ENCODE results near the gene TIMM23B. TPM values are rescaled to one million over a fixed set of nuclear protein-coding genes. Genes with fewer than 3 reads are reported as not detected.
"Not testable (repeated sequence)": the region's sequence is repeated elsewhere in the genome, so short reads cannot be mapped to it uniquely, and the experiment has no call there.

The TIMM23B gene
- total RNA-seq, 1 experiment from 2014 or later, result 19.2 TPM

DNA sequence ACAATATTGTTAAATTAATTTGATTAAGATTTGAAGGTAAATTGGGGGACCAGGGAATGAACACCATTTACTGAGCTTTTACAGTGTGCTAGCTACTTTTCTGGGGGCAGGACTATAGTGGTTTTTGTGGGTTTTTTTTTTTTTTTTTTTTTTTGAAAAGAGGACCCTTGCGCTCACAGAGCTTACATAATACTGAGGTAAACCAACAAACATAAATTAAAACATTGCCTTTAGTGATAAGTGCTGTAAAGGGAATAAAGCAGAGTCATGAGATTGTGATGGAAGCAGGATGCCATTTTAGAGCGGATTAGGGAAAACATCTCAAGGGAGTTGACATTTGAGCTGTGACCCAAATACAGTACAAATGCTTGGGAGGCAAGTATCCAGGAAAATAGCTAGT, 1.8 kb downstream of the TIMM23B start:
- not testable (repeated sequence) for H3K4me3 ChIP-seq; H3K9me3 ChIP-seq (replicated peaks); DNase-seq (ENCODE audit: low read depth in 1 of 2, low spot score in 2 of 2); H3K4me1 ChIP-seq (replicated peaks); H3K27ac ChIP-seq; H3K27me3 ChIP-seq (replicated peaks)
- H3K36me3 ChIP-seq, result peaks cover 10% of the 10 kb centered on the region

DNA sequence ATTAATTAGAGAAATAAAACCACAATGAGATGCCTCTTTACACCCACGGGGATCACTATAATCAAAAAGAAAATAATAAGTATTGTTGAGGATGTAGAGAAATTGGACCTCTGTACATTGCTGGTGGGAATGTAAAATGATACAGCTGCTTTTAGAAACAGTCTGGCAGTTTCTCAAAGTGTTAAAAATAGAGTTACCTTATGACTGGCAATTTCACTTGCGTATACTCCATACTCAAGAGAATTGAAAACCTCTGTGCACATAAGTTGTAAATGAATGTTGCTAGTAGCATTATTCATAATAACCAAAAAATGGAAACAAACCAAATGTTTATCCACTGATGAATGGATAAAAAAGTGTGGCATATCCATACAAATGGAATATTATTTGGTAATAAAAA, 6.3 kb downstream of the TIMM23B start:
- H3K9me3 ChIP-seq (replicated peaks); DNase-seq (ENCODE audit: low read depth in 1 of 2, low spot score in 2 of 2); H3K27me3 ChIP-seq (replicated peaks); H3K27ac ChIP-seq; H3K4me1 ChIP-seq (replicated peaks); H3K4me3 ChIP-seq: not testable (repeated sequence)
- peaks cover 10% of the 10 kb centered on the region for H3K36me3 ChIP-seq

DNA sequence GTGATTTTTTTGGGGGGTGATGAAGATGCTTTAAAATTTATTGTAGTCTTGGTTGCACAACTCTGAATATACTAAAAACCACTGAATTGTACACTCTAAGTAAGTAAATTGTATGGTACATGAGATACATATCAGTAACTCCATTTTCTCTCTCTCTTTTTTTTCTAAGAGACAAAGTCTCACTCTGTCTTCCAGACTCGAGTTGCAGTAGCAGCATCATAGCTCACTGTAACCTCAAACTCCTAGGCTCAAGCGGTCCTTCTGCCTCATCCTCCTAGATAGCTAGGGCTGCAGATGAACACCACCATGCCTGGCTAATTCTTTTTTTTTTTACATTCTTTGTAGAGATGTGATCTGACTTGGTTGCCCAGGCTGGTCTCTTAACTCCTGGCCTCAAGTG, 6.9 kb downstream of the TIMM23B start:
- not testable (repeated sequence) for H3K9me3 ChIP-seq (replicated peaks); H3K4me1 ChIP-seq (replicated peaks); H3K36me3 ChIP-seq; DNase-seq (ENCODE audit: low read depth in 1 of 2, low spot score in 2 of 2); H3K27me3 ChIP-seq (replicated peaks); H3K27ac ChIP-seq; H3K4me3 ChIP-seq

DNA sequence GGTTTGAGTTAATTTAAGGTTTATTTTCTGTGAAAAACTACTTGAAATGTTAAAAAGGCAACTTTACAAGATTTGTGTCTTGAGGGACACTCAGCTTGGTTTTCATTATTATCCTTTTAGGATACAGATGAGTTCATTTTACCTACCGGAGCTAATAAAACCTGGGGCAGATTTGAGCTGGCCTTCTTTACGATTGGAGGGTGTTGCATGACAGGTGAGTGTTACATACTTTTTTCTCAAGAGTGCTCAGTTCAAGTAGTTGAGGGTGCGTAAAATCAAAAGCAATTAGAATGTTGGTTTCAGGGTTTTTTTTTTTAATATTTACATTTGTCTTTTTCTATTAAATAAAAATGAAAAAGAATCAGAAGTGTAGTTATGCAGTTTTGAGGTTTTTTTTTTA, 10.2 kb downstream of the TIMM23B start:
- not testable (repeated sequence) for H3K27me3 ChIP-seq (replicated peaks); H3K9me3 ChIP-seq (replicated peaks); H3K4me1 ChIP-seq (replicated peaks); H3K27ac ChIP-seq; H3K4me3 ChIP-seq; DNase-seq (ENCODE audit: low read depth in 1 of 2, low spot score in 2 of 2); H3K36me3 ChIP-seq

DNA sequence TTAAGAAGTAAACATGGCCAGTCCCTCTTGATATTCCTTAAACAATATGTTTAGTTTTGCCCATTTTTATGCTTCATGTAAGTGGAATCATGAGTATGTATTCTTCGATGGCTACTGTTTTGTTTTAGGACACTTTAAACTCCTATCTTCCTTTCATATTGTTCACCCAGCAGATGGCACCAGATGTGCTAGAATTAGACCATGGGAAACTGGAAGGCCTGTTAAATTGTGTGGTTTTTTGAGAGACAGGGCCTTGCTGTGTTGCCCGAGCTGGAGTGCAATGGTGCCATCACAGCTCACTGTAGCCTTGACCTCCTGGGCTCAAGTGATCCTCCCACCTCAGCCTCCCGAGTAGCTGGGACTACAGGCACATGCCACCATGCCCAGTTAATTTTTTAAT, 11.3 kb downstream of the TIMM23B start:
- H3K9me3 ChIP-seq (replicated peaks); H3K36me3 ChIP-seq; H3K27ac ChIP-seq; H3K4me3 ChIP-seq; H3K4me1 ChIP-seq (replicated peaks); H3K27me3 ChIP-seq (replicated peaks); DNase-seq (ENCODE audit: low read depth in 1 of 2, low spot score in 2 of 2): not testable (repeated sequence)

DNA sequence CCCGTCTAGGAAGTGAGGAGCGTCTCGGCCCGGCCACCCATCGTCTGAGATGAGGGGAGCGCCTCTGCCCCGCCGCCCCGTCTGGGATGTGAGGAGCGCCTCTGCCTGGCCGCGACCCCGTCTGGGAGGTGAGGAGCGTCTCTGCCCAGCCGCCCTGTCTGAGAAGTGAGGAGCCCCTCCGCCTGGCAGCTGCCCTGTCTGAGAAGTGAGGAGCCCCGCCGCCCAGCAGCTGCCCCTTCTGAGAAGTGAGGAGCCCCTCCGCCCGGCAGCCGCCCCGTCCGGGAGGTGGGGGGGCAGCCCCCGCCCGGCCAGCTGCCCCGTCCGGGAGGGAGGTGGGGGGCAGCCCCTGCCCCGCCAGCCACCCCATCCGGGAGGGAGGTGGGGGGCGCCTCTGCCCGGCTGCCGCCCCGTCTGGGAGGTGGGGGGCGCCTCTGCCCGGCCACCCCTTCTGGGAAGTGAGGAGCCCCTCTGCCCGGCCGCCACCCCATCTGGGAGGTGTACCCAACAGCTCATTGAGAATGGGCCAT, 28.5 kb downstream of the TIMM23B start:
- H3K27ac ChIP-seq; H3K27me3 ChIP-seq (replicated peaks); H3K4me3 ChIP-seq: not testable (repeated sequence)

DNA sequence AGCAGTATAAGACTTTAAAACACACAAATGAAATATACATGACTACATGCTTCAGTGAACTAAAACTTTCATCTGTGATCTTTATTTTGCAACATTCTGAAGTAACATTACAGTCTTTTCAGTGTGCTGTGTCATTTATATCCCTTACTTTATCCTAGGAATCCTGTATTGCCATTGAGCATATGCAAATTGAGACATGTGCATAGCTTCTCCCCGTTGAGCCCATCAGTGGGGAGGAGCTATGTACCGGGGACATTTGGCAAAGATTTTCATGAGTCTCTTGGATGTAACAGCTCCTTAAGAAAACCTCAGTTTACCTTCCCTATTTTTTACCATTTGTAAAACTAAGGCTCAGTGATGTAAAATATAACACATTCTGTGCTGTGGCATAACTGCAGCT, 29.6 kb downstream of the TIMM23B start:
- H3K4me3 ChIP-seq; DNase-seq (ENCODE audit: low read depth in 1 of 2, low spot score in 2 of 2); H3K27ac ChIP-seq; H3K36me3 ChIP-seq; H3K27me3 ChIP-seq (replicated peaks); H3K9me3 ChIP-seq (replicated peaks); H3K4me1 ChIP-seq (replicated peaks): not testable (repeated sequence)

More for the DNA sequence above, 28.5 kb downstream of the TIMM23B start:
- H3K4me1 ChIP-seq (replicated peaks); H3K9me3 ChIP-seq (replicated peaks); H3K36me3 ChIP-seq; DNase-seq (ENCODE audit: low read depth in 1 of 2, low spot score in 2 of 2): not testable (repeated sequence)

DNA sequence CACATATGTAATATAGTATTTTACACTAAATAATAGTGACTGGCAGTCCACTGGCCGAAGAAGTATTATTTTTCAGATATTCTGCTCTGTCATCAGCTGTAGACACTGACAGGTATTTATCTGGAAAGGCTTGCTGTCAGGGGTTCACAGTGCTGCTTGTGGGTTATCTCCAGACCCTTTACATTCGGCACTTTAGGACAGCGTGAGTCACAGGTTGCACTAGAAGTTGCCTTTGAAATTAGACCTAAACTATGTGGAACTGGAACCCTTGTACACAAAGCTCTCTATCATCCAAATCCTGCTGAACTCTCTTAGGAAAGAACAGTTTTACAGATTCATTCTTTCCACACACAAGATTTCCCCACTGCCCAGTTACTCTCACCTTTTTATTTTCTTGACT, 30.2 kb downstream of the TIMM23B start:
- H3K4me1 ChIP-seq (replicated peaks); H3K4me3 ChIP-seq; H3K9me3 ChIP-seq (replicated peaks); H3K27me3 ChIP-seq (replicated peaks); DNase-seq (ENCODE audit: low read depth in 1 of 2, low spot score in 2 of 2); H3K36me3 ChIP-seq; H3K27ac ChIP-seq: not testable (repeated sequence)

DNA sequence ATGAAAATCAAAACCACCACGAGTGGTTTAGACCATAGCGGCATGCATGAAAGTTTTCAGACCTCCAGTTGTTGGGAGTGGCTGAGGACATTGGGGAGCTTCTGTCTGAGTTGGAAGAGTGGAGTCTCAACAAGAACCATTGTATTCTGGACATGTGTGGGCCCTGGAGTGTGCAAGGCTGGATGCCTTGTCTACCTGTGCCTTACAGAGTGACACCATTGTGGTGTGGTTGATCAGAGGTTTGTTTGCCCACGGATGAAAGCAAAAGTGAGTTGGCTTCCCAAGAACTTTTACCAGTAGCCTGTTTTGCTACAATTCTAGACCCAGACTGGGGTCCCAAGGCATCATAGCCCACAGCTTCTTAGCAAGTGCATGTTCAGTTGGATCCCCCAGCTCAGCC, 35.9 kb downstream of the TIMM23B start:
- not testable (repeated sequence) for H3K27ac ChIP-seq; H3K4me3 ChIP-seq; H3K36me3 ChIP-seq; DNase-seq (ENCODE audit: low read depth in 1 of 2, low spot score in 2 of 2); H3K9me3 ChIP-seq (replicated peaks); H3K27me3 ChIP-seq (replicated peaks); H3K4me1 ChIP-seq (replicated peaks)

DNA sequence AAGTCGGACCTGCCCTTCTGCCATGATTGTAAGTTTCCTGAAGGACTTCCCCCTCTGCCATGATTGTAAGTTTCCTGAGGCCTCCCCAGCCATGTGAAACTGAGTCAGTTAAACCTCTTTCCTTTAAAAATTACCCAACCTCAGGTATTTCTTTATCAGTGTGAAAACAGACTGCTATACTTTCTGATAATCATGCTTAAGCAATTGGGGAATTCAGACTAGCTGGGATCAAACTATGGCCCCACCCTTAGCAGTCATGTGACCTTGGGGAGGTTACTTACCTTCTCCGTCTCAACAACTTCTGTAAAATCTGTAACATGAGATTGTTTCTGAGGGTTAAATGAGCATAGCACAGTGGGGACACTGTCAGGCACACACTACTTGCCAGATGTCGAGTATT, 45.4 kb downstream of the TIMM23B start:
- H3K4me1 ChIP-seq (replicated peaks); H3K27me3 ChIP-seq (replicated peaks); DNase-seq (ENCODE audit: low read depth in 1 of 2, low spot score in 2 of 2); H3K36me3 ChIP-seq; H3K9me3 ChIP-seq (replicated peaks); H3K4me3 ChIP-seq; H3K27ac ChIP-seq: not testable (repeated sequence)

DNA sequence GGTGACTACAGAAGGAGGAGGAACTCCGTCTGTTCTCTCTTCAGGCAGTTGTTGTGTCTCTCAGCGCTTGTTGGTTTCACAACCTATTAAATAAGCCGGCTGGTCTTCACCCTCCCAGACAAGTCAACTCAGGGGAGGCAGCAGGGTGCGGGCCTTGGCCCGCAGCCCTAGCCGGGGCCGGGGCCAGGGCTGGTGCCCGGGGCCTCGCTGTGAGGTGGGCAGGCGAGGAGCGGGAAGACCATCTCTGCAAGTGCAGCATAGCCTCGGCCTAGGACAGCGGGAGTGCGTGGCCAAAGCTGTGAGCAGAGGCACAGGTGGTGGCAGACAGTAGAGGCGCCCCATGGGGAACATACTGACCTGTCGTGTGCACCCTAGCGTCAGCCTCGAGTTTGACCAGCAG, 46.5 kb downstream of the TIMM23B start, which contains the start of gene AGAP6:
Gene AGAP6, plus strand, starts transcription at position 31 of the 400 bp plus-strand sequence. Its CDS starts 310 bp downstream, at position 341.
- not testable (repeated sequence) for H3K27ac ChIP-seq; H3K27me3 ChIP-seq (replicated peaks); DNase-seq (ENCODE audit: low read depth in 1 of 2, low spot score in 2 of 2); H3K4me3 ChIP-seq; H3K9me3 ChIP-seq (replicated peaks); H3K4me1 ChIP-seq (replicated peaks); H3K36me3 ChIP-seq

DNA sequence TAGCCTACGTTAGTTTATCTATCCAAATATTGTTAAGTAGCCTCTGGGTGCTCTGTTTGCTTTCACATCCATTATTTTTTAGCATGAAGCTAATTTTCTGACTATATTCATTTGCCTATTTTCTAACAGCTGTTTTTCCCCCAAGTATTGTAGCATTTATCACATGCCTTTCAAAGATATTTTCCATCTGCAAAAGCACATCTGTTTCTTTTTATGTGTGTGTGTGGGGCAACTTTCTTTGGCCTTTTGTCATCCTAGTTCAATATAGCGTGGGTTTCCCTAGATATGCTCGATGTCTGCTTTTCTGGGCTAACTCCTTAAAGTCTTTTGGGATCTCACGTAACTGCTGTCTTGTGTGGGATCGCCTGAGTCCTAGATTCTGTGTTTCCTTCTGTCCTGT, 53.5 kb downstream of the TIMM23B start:
- not testable (repeated sequence) for H3K4me1 ChIP-seq (replicated peaks); H3K27me3 ChIP-seq (replicated peaks); H3K9me3 ChIP-seq (replicated peaks); DNase-seq (ENCODE audit: low read depth in 1 of 2, low spot score in 2 of 2); H3K36me3 ChIP-seq; H3K27ac ChIP-seq; H3K4me3 ChIP-seq

DNA sequence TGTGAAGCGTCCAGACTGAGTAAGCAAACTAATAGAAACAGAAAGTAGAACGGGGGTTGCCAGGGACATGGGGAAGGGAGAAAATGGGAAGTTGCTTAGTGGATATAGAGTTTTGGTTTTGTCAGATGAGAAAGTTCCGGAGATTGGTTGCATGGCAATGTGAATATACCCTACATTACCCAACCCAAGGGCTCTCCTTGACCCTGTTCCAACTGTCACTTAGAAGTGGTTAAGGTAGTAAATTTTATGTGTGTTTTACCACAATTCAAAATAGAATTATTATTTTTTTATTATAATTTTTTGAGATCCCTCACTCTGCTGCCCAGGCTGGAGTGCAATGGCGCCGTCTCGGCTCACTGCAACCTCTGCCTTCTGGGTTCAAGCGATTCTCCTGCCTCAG, 72.2 kb downstream of the TIMM23B start:
- H3K9me3 ChIP-seq (replicated peaks); H3K4me3 ChIP-seq: not testable (repeated sequence)

DNA sequence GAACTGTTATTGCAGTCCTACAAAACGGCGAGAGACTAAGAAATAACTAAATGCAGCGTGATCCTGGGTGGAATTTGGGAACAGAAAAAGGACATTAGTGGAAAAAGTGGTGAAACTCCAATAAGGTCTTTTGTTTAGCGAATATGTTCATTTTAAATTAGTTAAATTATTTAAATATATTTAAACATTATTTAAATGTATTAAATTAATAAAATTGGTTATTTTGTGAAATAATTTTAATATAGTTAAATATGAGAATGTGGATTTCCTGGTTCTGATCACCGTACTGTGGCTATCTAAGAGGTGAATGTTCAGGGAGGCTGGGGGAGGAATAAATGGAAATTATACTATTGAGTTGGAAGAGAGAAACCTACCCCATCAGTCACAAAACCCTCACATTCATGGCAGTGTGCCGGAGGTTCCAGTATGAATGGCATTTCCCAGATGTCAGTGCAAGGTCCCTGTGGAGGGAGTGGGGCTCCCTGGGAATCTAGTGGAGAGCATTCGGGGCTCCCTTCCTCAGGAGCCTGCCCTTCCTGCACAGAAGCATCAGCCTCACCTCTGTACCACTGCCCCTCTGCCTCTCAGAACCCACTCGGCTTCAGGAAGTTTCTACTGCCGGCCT, 73.9 kb downstream of the TIMM23B start:
- not testable (repeated sequence) for H3K9me3 ChIP-seq (replicated peaks); H3K27ac ChIP-seq; H3K4me3 ChIP-seq; H3K36me3 ChIP-seq; DNase-seq (ENCODE audit: low read depth in 1 of 2, low spot score in 2 of 2); H3K4me1 ChIP-seq (replicated peaks); H3K27me3 ChIP-seq (replicated peaks)

More for the DNA sequence above, 72.2 kb downstream of the TIMM23B start:
- not testable (repeated sequence) for DNase-seq (ENCODE audit: low read depth in 1 of 2, low spot score in 2 of 2); H3K27me3 ChIP-seq (replicated peaks); H3K36me3 ChIP-seq; H3K4me1 ChIP-seq (replicated peaks); H3K27ac ChIP-seq

DNA sequence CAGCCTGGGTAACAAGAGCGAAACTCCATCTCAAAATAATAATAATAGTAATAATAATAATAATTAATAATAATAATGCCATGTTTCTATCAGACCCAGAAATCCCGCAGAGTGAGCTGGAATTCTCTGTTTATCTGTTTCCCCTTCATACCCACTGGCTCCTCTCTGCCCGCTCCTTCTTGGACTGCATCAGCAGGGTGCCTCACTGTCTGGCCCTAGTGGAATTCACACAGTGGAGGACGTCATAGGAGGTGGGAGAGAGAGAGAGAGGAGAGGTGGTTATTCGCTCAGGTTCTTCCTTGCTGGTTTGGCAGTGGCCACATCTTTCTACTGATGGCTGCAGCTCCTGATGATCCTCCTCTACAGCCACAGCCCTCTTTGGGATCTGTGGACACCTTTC, 75.1 kb downstream of the TIMM23B start:
- H3K27ac ChIP-seq; H3K27me3 ChIP-seq (replicated peaks); H3K36me3 ChIP-seq; DNase-seq (ENCODE audit: low read depth in 1 of 2, low spot score in 2 of 2); H3K4me3 ChIP-seq; H3K4me1 ChIP-seq (replicated peaks); H3K9me3 ChIP-seq (replicated peaks): not testable (repeated sequence)

Data from SJSA1 (cell line).